ENCODE data around the gene EME2.

The EME2 gene

GRCh38 chr16:1766701-1767100 is 5.9 kb upstream of the EME2 start:
- TF ChIP-seq CTCF (IDR thresholded peaks at IDR 0.05; ENCODE audit: insufficient read depth, low read depth, low read length, missing control alignments), result no peak

GRCh38 chr16:1767116-1767994 is 5.3 kb upstream of the EME2 start:
- no peak for TF ChIP-seq CTCF (IDR thresholded peaks at IDR 0.05; ENCODE audit: insufficient read depth, low read depth, low read length, missing control alignments)
- no peak for DNase-seq (ENCODE audit: low read depth)
- no peak overlapping the region for H3K4me3 ChIP-seq (ENCODE audit: low read length)

More at GRCh38 chr16:1766701-1767100, 5.9 kb upstream of the EME2 start:
- no peak overlapping the region for H3K4me3 ChIP-seq (ENCODE audit: low read length)
- DNase-seq (ENCODE audit: low read depth), result no peak

- no peak for TF ChIP-seq CTCF (IDR thresholded peaks at IDR 0.05; ENCODE audit: insufficient read depth, low read depth, low read length, missing control alignments)
- H3K4me3 ChIP-seq (ENCODE audit: low read length), result no peak overlapping the region
- DNase-seq (ENCODE audit: low read depth), result no peak
These were observed 4.4 kb upstream of the EME2 start for GRCh38 chr16:1768061-1768766.

- no peak for DNase-seq (ENCODE audit: low read depth)
- no peak overlapping the region for H3K4me3 ChIP-seq (ENCODE audit: low read length)
- TF ChIP-seq CTCF (IDR thresholded peaks at IDR 0.05; ENCODE audit: insufficient read depth, low read depth, low read length, missing control alignments), result no peak
These were observed 3.7 kb upstream of the EME2 start for GRCh38 chr16:1768767-1769401.

- H3K4me3 ChIP-seq (ENCODE audit: low read length), result no peak overlapping the region
- DNase-seq (ENCODE audit: low read depth), result no peak
- TF ChIP-seq CTCF (IDR thresholded peaks at IDR 0.05; ENCODE audit: insufficient read depth, low read depth, low read length, missing control alignments), result no peak
These were observed 3.0 kb upstream of the EME2 start for GRCh38 chr16:1769402-1770300.
